Stimulated activated CD8-positive, alpha-beta memory T cell treated with anti-CD3 and anti-CD28 coated beads, Interleukin-12 subunit alpha, Interleukin-12 subunit beta, amount 100 ng/mL, for 4 hours (primary cell): Measurements from ENCODE around the gene SLC22A7.
"Not testable (repeated sequence)": the region's sequence is repeated elsewhere in the genome, so short reads cannot be mapped to it uniquely, and the experiment has no call there.

Source experiments
- DNase-seq: peaks from one replicate; pipeline ENCODE4 v3.0.0-alpha.2; 2020; ENCODE audit warnings: low read depth

Gene SLC22A7

DNA sequence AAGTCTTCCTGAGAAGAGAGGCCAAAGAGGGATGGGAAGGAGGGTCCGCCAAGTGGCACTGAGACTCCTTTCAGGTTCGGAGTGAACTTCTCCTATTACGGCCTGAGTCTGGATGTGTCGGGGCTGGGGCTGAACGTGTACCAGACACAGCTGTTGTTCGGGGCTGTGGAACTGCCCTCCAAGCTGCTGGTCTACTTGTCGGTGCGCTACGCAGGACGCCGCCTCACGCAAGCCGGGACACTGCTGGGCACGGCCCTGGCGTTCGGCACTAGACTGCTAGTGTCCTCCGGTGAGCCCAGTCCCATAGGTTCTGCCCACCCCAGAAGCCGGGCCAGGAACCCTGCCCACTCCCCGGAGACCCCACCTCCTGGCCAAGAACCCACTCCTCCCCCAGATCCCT lies 4.1 kb downstream of the SLC22A7 start:
- DNase-seq = no peak

DNA sequence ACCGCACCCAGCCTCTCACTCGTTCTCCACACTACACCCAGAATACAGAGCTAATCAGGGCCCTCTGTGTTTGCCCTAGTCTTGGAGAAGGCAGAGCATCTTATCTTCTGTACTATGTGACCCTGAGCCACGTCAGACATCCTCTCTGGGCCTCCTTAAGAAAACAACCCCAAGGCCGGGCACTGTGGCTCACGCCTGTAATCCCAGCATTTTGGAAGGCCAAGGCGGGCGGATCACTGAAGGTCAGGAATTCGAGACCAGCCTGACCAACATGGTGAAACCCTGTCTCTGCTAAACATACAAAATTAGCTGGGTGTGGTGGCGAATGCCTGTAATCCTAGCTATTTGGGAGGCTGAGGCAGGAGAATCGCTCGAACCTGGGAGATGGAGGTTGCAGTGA lies 4.9 kb downstream of the SLC22A7 start:
- not testable (repeated sequence) for DNase-seq

DNA sequence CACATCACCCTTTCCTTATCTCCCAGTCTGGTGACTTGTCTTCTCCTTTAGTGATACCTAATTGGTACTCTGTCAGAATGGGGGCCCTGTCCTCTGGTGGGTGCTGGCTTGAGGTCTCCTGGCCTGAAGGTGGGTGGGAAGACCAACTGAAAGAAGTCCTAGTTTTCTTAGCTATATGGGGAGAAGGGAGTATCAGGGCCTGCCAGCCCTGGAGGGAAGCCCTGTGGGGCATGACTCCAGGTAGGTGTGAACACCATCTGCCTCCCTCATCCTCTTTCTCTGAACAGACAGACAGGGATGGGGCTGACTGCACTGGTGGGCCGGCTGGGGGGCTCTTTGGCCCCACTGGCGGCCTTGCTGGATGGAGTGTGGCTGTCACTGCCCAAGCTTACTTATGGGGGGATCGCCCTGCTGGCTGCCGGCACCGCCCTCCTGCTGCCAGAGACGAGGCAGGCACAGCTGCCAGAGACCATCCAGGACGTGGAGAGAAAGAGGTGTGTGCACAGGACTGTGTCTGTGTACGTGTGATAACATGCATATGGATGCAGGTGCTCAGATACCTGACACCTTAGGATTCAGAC lies 5.8 kb downstream of the SLC22A7 start:
- no peak for DNase-seq

DNA sequence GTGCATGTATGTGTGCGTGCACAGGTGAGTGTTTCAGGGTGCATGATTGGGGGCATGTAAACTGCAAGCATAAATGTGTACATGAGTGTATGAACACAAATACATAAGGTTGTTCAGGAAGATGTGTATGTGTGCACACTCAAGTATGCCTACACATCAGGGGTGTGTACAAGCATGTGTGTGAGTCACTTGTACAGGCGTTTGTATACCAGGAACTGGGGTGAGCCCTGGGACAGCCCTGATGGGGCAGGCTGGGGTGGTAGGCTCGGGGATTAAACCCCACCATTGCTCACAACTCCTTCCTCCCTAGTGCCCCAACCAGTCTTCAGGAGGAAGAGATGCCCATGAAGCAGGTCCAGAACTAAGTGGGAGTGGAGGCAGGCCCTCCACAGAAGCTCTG lies 6.3 kb downstream of the SLC22A7 start:
- DNase-seq = no peak

DNA sequence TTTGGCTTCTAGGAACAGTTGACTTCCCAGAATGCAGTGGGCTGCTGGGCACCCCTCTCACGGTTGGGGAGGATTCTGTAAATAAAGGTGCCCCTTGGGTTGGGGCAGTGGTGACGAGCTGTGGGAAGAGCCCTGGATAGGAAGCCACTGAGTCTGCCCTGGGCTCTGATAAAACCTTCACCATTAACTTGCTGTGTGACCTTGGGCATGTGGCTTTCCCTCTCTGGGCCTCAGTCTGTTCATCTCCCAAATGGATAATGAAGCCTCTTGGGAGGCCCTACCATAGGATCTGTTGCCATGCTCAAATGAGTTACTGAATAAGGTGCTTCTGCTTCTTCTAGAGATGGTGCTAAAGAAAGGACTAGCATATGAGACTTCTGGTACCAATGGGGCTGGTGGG lies 6.8 kb downstream of the SLC22A7 start:
- no peak for DNase-seq

DNA sequence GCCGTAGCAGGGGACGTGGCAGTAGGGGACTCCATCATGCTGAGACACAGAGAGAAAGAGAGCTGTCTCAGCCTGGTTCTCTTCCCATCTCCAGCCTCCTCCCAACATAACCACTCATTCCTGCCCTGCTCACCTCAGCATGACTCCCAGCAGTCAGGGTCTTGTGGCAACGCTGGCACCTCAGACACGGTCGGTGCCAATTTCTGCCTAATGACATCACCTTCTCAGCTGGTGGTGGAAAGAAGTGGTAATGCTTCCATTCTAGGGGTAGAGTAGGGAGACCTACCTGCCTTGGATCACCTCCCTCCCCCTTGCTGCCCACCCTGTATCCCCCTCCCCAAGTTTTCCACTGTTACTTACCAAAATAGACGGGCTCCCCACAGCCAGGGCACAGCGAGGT lies 8.0 kb downstream of the SLC22A7 start:
- no peak for DNase-seq

DNA sequence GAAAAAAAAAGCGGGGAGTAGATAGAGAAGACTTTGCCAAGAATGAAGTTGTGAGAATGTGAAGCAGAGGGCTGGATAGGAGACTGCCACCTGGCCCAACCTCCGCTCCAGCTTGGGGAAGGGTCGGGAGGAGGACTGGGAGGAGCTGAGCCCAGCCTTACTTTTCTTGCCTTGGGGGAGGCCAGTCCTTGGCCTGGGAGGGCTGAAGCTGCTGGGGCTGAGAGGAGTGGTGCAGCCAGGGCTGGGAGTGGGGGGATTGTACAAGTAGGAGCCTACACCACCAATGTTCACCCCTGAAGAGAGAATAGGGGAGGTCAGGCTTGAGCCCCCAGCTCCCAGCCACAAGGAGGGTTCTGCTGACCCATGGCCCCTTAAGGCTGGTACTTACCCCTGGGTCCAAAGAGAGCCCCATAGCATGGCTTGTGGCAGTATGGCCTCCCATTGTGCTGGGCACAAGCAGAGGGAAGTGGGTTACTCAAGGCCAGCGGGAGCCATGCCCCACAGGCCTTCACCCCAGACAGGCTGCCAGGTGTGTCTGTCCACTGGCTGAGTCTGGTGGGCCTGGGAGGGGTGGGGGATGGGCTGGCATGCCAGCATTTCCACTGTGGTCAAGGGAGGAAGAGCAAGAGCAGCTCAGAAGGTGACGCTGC lies 9.5 kb downstream of the SLC22A7 start:
- DNase-seq = no peak

DNA sequence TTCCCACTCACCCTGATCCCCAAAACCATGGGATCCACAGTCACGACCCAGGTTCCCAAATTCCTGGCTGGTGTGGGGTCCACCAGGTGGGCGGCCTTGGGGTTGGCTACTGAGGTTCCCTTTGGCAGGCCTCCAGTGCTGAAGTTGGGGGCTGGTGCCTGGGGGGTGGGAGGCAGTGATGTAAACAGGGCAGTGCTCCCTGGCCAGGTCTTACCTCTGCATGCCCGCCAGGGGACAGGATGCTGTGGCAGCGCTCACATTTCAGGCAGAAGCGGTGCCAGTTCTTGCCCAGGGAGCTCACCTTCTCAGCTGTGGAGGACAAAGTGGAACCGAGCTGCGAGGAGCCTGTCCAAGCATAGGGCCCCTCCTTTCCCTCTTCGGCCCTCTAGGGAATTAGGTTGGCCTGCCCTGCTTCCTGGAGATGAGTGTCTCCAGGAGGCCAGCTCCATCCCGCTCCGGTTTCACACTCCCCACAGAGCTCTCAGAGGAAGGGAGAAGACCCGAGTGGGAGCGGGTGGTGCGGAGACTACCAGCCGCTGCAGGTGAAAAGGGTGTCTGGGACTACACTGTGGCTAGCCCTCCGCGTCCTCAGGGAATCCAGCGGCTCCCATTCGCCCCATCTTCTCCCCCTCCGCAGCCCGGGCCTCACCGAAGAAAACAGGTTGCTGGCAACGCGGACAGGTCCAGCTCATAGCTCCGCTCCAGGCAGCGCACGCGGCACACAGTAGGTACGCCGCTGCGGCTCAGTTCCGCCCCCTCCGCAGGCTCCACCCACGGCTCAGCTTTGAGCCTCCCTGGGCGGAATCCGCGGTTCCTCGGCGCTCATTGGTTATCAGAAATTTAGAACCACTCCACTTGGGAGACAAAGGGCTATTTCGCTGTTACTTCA lies 10.3 kb downstream of the SLC22A7 start, which contains the start of gene CRIP3:
Gene CRIP3 (minus strand): TSS at position 726 of the 889 bp plus-strand sequence. CDS start 34 bp downstream, at position 692.
- DNase-seq = peak; percentile 26

DNA sequence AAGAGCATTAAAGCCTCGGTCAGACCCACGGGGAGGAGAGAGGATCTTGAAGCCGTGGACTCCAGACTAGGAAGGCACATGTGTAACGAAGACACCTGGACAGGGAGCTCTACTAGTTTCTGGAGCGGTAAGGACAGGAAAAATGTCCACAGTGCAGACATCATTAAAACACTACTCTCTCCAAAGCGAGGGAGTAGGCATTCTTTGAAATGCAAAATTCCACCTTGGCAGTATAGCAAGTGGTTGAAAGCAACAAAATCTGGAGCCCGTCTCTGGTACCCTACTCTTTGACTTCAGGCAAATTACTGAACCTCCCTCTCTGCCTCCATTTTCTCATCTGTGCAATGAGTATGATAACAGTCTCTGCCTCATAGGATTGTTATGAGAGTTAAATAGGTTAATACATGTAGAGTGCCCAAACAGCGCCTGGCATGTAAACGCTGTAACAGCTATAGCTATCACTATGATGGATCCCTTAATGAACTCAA lies 11.0 kb downstream of the SLC22A7 start:
- no peak for DNase-seq

DNA sequence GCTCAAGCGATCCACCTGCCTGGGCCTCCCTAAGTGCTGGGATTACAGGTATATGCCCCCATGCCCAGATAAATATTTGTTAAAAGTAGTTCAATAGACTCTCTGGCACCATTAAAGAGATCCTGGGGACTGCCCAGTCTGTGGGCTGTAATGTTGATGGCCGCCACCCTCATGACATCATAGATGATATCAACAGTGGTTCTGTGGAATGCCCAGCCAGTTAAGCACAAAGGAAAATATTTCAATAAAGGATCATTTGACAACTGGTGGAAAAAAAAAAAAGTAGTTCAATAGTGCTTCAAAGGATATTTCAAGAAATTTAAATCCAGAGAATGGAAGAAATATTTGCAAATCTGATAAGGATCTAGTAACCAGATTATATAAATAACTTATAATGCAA lies 12.1 kb downstream of the SLC22A7 start:
- DNase-seq = no peak

DNA sequence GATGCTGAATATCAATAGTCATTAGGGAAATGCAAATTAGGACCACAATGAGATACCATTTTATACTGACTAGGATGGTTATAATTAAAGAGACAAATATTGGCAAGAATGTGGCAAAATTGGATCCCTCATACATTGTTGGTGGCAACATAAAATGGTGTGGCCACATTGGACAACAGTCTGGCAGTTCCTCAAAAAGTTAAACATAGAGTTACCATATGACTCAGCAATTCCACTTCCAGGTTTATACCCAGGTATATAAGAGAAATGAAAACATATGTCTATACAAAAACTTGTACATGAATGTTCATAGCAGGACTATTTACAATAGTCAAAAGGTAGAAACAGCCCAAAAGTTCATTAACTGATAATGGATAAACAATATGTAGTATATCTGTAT lies 12.6 kb downstream of the SLC22A7 start:
- DNase-seq = no peak

DNA sequence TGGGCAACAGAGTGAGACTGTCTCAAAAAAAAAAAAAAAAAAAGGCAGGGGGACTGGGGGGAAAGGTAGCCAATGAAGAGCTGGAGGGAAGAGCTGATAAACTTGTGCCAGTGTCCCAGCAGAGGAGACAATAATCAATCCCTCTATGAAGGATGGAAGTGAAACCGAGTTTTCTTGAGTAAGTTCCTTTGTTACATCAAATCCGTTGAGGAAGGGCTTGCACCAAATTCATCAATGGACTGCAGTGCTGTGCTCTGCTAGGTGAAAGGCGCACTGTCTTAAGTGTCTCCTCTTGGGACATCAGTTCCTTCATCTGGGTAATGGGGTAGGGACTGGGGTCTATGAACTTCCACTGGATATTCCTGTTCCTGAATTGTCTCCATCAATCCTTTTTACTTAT lies 13.6 kb downstream of the SLC22A7 start:
- DNase-seq = no peak

DNA sequence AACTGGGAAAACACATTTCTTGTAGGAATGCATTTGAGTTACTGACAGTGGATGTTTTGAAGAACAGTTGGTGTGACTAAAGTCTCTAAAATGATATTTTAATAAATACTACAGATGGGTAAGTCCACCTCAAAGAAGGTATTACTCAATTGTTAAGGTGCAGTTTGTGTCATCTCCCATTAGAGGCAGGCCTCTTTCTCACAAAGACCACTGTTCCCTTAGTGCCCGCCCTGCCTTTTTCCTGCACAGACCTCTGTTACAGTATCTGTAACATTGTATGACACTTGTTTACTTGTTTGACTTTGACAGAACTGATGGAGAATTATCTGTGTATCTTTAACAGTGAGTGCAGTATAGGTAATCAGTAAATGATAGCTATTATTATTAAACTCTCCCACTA lies 15.8 kb downstream of the SLC22A7 start:
- DNase-seq = no peak

DNA sequence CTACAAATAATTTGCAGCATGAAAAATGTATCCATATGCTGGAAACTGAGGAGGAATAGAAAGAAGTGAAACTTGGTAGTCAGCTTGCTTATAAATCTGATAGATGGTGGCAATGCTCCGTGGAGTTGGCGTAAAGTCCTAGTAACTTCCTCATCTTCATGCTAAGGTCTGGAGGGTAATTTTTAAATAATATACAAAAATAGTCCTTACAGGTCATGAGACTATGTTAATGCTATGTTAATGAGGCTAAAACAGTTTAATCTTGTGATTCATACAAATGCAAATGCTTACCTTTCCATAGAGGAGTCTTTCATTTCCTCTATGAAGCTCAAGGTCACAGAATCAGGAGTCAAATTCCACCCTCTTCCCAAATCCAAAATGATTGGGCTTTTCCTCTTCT lies 20.0 kb downstream of the SLC22A7 start:
- DNase-seq = no peak

DNA sequence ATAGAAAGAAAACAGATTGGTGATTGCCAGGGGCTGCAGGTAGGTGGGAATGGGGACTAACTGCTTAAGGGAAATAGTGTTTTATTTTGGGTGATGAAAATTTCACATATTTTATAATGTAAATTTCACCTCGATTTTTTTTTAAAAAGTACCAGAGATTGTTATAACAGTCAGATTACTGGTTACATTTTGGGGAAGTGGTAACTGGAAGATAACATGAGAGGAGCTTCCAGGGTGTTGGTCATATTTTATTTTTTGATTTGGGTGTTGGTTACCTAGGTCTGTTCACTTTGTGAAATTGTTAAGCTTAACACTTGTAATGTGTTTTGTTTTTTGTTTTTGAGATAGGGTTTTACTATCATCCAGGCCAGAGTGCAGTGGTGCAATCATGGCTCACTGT lies 27.8 kb downstream of the SLC22A7 start:
- DNase-seq = no peak

DNA sequence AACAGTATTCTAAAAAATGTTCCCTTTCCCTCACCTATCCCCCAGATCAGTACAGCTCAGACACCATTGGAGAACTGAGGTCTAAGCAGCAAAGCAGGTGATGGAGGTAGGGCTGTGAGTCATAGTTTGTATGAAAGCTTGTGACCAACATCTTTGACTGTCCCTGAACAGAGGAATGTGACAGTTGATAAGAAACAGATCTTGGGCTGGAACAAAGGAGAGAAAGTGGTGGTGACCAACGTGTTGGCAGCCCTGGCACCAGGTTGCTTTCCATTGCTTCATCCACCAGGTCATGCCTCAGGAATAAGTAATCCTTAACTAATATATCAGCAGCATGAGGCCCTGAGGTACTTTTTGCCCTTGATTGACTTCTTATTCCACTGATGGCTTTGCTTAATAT lies 30.5 kb downstream of the SLC22A7 start:
- no peak for DNase-seq

DNA sequence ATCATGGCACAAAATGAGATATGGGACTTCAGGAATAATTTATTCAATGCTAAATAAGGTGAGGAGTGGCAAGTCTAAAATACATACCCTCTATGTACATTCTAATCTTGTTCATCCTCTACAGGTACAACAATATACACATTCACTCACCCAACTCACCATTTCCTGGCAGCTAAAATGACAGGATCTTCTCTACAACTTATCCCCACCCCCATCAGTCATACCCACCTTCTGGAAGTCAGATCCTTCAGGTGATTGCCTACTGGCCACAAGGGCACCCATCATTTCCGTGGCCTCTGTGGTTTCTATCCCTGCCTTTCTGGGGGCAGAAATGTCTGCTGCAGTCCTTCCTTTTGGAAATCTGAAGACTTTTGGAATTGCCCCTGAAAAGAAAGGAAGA lies 33.4 kb downstream of the SLC22A7 start:
- no peak for DNase-seq

DNA sequence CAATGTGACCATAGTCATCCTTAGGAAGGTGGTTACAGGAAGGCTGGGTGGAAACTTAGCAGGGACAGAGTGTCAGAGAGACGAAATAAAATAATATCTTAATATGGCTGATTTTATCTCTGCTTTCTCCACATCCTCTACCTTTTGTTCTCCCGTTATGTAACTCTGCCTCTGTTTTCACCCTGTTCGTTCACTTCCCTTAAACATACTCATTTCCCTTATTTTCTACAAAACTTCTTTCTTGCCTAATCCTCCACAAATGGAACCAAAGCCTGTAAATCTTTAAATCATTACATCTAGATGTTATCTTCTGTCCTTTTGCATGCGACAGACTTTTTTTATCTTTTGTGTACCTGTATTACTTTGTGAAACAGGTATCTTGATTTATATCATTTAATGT lies 33.8 kb downstream of the SLC22A7 start:
- no peak for DNase-seq

DNA sequence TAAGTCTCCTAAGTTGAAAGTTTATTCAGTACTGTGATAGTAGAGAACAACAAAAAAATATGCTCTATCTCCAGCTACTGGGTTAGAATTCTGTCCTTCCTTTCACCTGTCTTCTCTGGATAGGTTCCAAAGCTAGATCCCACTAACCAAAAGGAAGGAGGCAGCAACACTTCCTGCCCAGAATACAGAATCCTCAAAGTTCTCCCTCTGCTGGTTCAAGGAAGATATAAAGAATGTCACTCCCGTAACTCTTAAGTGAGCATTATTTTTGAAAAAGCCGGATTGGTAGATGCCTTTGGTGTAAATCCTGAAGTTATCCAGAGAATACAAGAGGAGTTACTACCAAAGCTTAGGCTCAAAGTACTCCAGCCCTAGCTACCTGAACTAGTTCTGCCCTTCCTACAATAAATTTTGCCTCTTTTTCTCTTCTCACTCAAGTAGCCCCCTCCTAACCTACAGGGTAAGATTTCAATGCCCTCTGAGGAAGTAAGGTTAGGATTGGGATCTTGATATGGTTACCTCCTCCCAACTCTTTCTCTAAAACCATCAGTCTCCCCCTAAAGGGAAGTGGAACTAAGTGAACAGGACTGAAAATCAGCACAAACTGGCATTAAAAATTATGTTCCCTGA lies 36.5 kb downstream of the SLC22A7 start:
- no peak for DNase-seq

DNA sequence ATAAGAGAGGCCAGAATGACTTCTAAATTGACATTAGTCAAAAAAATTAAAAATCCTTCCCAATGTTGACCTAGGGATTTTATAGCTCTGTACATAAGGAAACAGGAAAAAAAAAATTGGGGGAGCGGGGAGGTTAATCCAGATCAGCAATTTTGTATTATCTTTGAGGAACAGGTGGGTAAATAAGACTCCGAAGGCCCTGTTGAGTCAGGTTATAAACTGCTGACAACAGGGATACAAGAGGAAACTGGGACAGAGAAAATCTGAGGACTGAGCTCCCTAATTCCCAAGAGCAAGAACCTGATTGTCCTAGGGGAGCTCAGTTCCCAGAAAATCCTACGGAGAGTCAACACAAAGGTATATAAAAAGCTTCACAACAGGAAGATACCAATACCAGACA lies 37.4 kb downstream of the SLC22A7 start:
- no peak for DNase-seq

DNA sequence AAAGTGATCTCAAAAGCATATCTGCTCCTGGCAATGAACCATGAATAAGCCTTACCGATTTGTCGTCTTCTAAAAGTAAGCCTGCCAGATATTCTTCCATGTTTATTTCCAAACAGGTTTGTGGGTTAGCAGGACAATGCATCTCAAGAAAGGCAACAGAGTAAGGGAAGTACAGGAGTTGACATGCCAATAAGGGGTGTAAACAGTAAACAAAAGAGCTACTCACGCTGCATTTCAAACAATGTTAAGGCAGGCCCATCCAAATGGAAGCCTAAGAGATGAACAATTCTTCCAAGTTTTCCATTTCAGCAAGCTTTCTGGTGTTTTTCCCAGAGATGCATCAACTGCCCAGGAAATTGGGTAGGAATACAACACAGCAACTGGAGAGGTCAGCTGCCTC lies 38.3 kb downstream of the SLC22A7 start:
- no peak for DNase-seq

DNA sequence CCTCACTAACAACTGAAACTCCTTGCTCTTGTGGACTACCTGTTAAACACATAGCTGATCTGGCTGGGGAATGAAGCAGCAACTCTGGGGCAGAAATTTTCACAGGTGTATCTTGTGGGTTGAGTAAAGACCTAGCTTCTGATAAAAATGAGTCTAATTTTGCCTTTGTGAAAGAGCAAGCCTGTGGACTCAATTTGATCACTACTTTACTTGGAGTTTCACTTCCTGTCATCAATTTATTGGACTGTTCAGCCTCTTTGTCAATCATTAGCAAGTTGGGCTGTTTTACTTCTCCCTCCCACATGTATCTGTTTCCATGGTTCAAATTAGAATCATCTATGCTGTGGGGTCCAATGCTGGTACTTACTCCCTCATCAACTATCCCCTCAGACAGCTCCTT lies 40.2 kb downstream of the SLC22A7 start:
- no peak for DNase-seq

DNA sequence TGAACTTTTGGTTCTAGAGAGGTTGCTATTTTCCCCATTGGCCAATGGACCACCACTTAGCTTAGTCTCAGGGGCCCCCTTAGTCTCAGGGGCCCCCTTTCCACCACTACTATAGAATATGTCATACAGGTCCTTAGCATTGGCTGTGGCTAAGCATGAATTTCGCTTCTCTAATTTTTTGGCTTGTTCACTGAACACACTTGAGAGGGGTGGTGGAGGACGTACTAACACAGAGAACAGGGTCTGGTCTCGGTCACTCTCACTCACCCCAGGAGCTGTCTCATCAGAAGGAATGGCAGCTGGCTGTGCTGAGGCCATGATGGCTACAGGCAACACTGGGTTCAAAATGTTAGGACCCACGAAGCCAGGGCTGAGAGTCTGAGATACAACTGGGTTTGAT lies 41.1 kb downstream of the SLC22A7 start:
- DNase-seq = no peak
